AG04450 (cell line): ENCODE measurements around the gene ABLIM2. TPM values are rescaled to one million over a fixed set of nuclear protein-coding genes. Genes with fewer than 3 reads are reported as not detected.

Experiments
- CTCF ChIA-PET: fragments of 300-600, 350-600 bp; formaldehyde crosslinking; extraction: SDS; loops from one replicate; lab custom pipeline; 2022; ENCODE audit warnings: antibody characterized with exemption, inconsistent platforms; lab: Charles Lee
- POLR2A ChIA-PET: fragments of 350-600 bp; formaldehyde crosslinking; extraction: SDS; loops from one replicate; lab custom pipeline; 2021; ENCODE audit warnings: antibody characterized with exemption, inconsistent platforms; lab: Yijun Ruan, JAX
- DNase-seq: peaks from one replicate; pipeline ENCODE4 v3.0.0-alpha.2; 2011; ENCODE audit warnings: low read depth, low spot score
- H3K27ac ChIP-seq: one replicate; pipeline ENCODE4 v1.5.1; 2012; ENCODE audit warnings: low read depth, low read length, control low read depth
- H3K27me3 ChIP-seq: one replicate; pipeline ENCODE4 v1.6.0; 2012; ENCODE audit warnings: low read length; ENCODE audit not compliant: control insufficient read depth, insufficient read depth
- H3K4me3 ChIP-seq: 2 replicates; pipeline ENCODE4 v1.5.1; 2011; ENCODE audit warnings: mild to moderate bottlenecking, low read depth, low read length, control low read depth
- H3K9me3 ChIP-seq: 2 replicates; pipeline ENCODE4 v1.5.1; 2012; ENCODE audit warnings: low read length; ENCODE audit not compliant: control insufficient read depth, insufficient read depth
- CTCF ChIP-seq: IDR thresholded peaks from 2 replicates; pipeline ENCODE4 v1.5.1; 2011; ENCODE audit warnings: low read depth, low read length, control low read depth, inconsistent platforms
- polyA plus RNA-seq: library from polyadenylated mRNA; depleted of rRNA; stranded (reverse); fragments of >200 nt; gene quantifications from 2 replicates; pipeline ENCODE4 v1.2.3, GENCODE V29; 2011

ABLIM2 gene
- polyA plus RNA-seq, 1 experiment = not detected

GRCh38 chr4:8070736-8071718, 87.6 kb downstream of the ABLIM2 start:
- no peak overlapping the region for H3K4me3 ChIP-seq
- H3K27ac ChIP-seq = no peak overlapping the region
- DNase-seq = no peak
- TF ChIP-seq CTCF = no peak
- no peaks in the 10 kb centered on the region; the same call in 1 of the 2 replicates for H3K9me3 ChIP-seq
- ChIA-PET POLR2A (no interaction called here), CTCF (no interaction called here)
- peaks cover 57% of the 10 kb centered on the region for H3K27me3 ChIP-seq

- TF ChIP-seq CTCF = no peak
- Histone ChIP-seq H3K9me3 (peaks cover 5% of the 10 kb centered on the region), H3K4me3 (no peak overlapping the region), H3K27me3 (peaks cover 48% of the 10 kb centered on the region), H3K27ac (no peak overlapping the region)
- POLR2A ChIA-PET = no interaction called here
- CTCF ChIA-PET = no interaction called here
- no peak for DNase-seq
Observed at GRCh38 chr4:8069102-8069752, 89.4 kb downstream of the ABLIM2 start.

GRCh38 chr4:8067945-8068896, 90.4 kb downstream of the ABLIM2 start:
- CTCF ChIA-PET = no interaction called here

GRCh38 chr4:8067274-8067936, 91.2 kb downstream of the ABLIM2 start:
- H3K27me3 ChIP-seq = peaks cover 35% of the 10 kb centered on the region
- TF ChIP-seq CTCF = no peak
- POLR2A ChIA-PET = no interaction called here
- no peak for DNase-seq
- peaks cover 21% of the 10 kb centered on the region for H3K9me3 ChIP-seq
- CTCF ChIA-PET = no interaction called here
- no peak overlapping the region for H3K4me3 ChIP-seq
- H3K27ac ChIP-seq = no peak overlapping the region

More at GRCh38 chr4:8067945-8068896, 90.4 kb downstream of the ABLIM2 start:
- no peak for TF ChIP-seq CTCF
- Histone ChIP-seq H3K27ac (no peak overlapping the region), H3K9me3 (peaks cover 15% of the 10 kb centered on the region), H3K4me3 (no peak overlapping the region), H3K27me3 (peaks cover 43% of the 10 kb centered on the region)
- POLR2A ChIA-PET = no interaction called here
- no peak for DNase-seq
